CD4-positive, CD25-positive, alpha-beta regulatory T cell (primary cell): ENCODE measurements around the gene ASB4. TPM values are rescaled to one million over a fixed set of nuclear protein-coding genes. Genes with fewer than 3 reads are reported as not detected.

Experiments used
- ATAC-seq, 2 donors: fragments of 150-1000 bp; cut with Tn5 transposase; one replicate each; pipeline ENCODE4 v1.10.0; 2021; ENCODE audit warnings: low read depth in 2 of 2, moderate number of reproducible peaks in 2 of 2, moderate library complexity in 1 of 2
- DNase-seq, 3 donors: peaks; one replicate each; pipeline versions ENCODE4 v3.0.0 to v3.0.0-alpha.2; 2012 to 2022; ENCODE audit warnings: mixed read lengths in 1 of 3
- H3K27ac ChIP-seq: one replicate; pipeline ENCODE4 v1.7.0; 2013; ENCODE audit warnings: mild to moderate bottlenecking, low read length; ENCODE audit not compliant: insufficient read depth, poor library complexity, severe bottlenecking
- H3K27me3 ChIP-seq: one replicate; pipeline ENCODE4 v1.7.0; 2013; ENCODE audit warnings: low read length; ENCODE audit not compliant: control insufficient read depth, insufficient read depth
- H3K36me3 ChIP-seq: one replicate; pipeline ENCODE4 v1.7.0; 2013; ENCODE audit warnings: mild to moderate bottlenecking, low read length, moderate library complexity; ENCODE audit not compliant: control insufficient read depth, insufficient read depth
- H3K4me1 ChIP-seq: 2 replicates; pipeline ENCODE4 v1.7.0; 2013; ENCODE audit warnings: mild to moderate bottlenecking, low read length; ENCODE audit not compliant: insufficient read depth, control insufficient read depth, poor library complexity, severe bottlenecking
- H3K4me3 ChIP-seq: one replicate; pipeline ENCODE4 v1.7.0; 2013; ENCODE audit warnings: low read depth, mild to moderate bottlenecking, low read length, moderate library complexity
- H3K9me3 ChIP-seq, 2 experiments: 1 replicate in 1 of 2; 2 replicates in 1 of 2; pipeline ENCODE4 v1.7.0; 2013; ENCODE audit warnings: low read length in 2 of 2, mild to moderate bottlenecking in 1 of 2, moderate library complexity in 1 of 2; ENCODE audit not compliant: control insufficient read depth in 2 of 2
- H3K27ac Mint-ChIP-seq, 3 donors: one replicate each; pipeline ENCODE4 v1.8.0; 2020 to 2022; ENCODE audit warnings: mild to moderate bottlenecking in 3 of 3, mixed read lengths in 3 of 3, moderate library complexity in 2 of 3
- H3K27me3 Mint-ChIP-seq: one replicate; pipeline ENCODE4 v1.8.0; 2022; ENCODE audit warnings: mild to moderate bottlenecking, mixed read lengths
- H3K36me3 Mint-ChIP-seq: one replicate; pipeline ENCODE4 v1.8.0; 2020; ENCODE audit warnings: mixed read lengths
- H3K4me1 Mint-ChIP-seq, 4 donors: one replicate each; pipeline ENCODE4 v1.8.0; 2020 to 2022; ENCODE audit warnings: mixed read lengths in 4 of 4, mild to moderate bottlenecking in 1 of 4
- H3K4me3 Mint-ChIP-seq, 4 donors: one replicate each; pipeline ENCODE4 v1.8.0; 2020 to 2022; ENCODE audit warnings: mild to moderate bottlenecking in 4 of 4, mixed read lengths in 4 of 4, moderate library complexity in 3 of 4
- H3K9me3 Mint-ChIP-seq, 7 donors: one replicate each; pipeline ENCODE4 v1.8.0; 2020 to 2022; ENCODE audit warnings: mixed read lengths in 7 of 7, mild to moderate bottlenecking in 3 of 7, moderate library complexity in 2 of 7
- polyA plus RNA-seq, 4 donors: library from polyadenylated mRNA; unstranded; fragments of 300-500 nt; fragmentation: Illumina TruSeq; gene quantifications; one replicate each; pipeline ENCODE4 v1.2.3, GENCODE V29; 2021
- total RNA-seq: library from RNA; stranded (reverse); gene quantifications from one replicate; pipeline ENCODE4 v1.2.3, GENCODE V29; 2022

Gene ASB4
- total and polyA plus RNA-seq, 5 donors from 2014 or later = not detected

DNA sequence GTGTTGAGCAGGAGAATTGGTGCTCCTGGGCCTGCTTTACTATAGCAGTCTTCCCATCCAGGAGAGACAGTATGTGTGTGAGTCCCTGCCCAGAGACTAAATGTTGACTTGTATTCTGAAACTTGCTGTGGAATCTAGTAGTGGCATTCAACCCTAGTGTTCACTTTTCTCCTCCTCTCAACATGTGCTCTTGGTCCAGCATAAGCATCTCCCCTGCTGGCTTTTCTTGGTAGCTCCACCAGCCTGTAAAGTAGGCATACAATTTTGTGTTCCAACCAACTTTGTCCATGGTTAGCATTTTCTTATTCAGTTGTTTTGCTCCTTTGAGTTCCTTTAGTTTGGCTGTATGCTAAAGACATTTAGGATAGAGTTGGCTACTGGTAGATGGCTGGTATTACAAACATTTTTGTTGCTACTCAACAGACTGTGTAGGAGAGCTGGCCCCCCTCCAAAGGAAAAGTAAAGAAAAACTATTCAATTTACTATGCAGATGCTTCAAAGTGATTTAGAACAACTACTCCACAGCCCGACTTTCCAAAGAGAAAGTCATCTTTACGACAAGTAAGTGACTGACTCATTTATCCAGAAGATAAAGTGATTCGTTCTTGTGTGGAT, 46.0 kb downstream of the ASB4 start:
- H3K27me3 Mint-ChIP-seq = peaks cover 5% of the 10 kb centered on the region
- Histone ChIP-seq H3K27me3 (no peaks in the 10 kb centered on the region), H3K27ac (no peak overlapping the region), H3K4me3 (no peak overlapping the region), H3K9me3 (no peaks in the 10 kb centered on the region), H3K36me3 (no peaks in the 10 kb centered on the region), H3K4me1 (no peaks in the 10 kb centered on the region)
- ATAC-seq (no peak), DNase-seq (no peak)
- no peak overlapping the region for H3K4me3 Mint-ChIP-seq
- H3K9me3 Mint-ChIP-seq = no peaks in the 10 kb centered on the region
- H3K4me1 Mint-ChIP-seq = no peaks in the 10 kb centered on the region
- no peak overlapping the region for H3K27ac Mint-ChIP-seq
- no peaks in the 10 kb centered on the region for H3K36me3 Mint-ChIP-seq

DNA sequence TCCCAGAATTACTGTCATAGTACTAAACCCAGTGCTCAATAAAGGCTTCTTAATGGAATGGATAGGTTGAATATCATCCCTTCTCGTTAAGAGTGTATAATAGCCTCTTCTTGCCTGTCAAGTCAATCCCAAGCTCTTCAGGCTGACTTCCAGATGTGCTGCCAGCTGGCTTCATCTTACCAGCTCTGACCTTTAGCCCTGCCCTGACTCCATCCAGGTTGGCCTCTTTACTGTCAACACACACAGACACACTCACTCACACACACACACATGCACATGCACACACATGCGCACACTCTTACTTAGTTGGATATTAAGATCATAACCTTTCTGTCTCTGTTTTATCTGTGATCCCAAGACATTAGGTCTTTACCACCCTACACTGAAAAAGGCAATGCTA, 49.1 kb downstream of the ASB4 start:
- DNase-seq = no peak
- H3K9me3 Mint-ChIP-seq = no peaks in the 10 kb centered on the region

DNA sequence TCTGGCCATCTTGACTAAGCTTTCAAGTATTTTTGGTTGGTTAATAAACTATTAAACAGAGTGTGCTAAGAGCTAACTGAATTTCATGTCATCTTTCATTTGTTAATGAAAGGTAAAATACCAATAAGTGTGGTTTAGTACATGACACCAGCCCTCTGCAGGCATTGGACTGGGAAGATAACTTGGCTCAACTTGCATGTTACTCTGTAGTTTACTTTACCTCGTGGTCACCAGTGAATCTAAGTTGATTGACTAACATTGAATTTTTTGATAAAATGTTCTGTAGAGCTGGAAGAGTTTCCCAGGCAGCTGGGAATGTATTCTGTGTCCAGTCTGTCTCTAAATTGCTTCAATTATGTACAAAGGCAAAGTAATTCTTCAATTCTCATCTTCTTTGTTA, 49.9 kb downstream of the ASB4 start:
- Histone ChIP-seq H3K27me3 (no peaks in the 10 kb centered on the region), H3K9me3 (no peaks in the 10 kb centered on the region), H3K4me1 (no peaks in the 10 kb centered on the region), H3K4me3 (no peak overlapping the region), H3K36me3 (no peaks in the 10 kb centered on the region), H3K27ac (no peak overlapping the region)
- no peak for ATAC-seq
- no peak overlapping the region for H3K4me3 Mint-ChIP-seq
- no peak for DNase-seq
- H3K27me3 Mint-ChIP-seq = no peaks in the 10 kb centered on the region
- H3K4me1 Mint-ChIP-seq = no peaks in the 10 kb centered on the region
- no peaks in the 10 kb centered on the region for H3K36me3 Mint-ChIP-seq
- H3K27ac Mint-ChIP-seq = no peak overlapping the region
- H3K9me3 Mint-ChIP-seq = peaks cover 0 to 2% (median 0%) of the 10 kb centered on the region in 7 donors

More for the DNA sequence above, 49.1 kb downstream of the ASB4 start:
- Mint-ChIP-seq H3K27me3 (no peaks in the 10 kb centered on the region), H3K36me3 (no peaks in the 10 kb centered on the region), H3K4me1 (no peaks in the 10 kb centered on the region), H3K27ac (no peak overlapping the region), H3K4me3 (no peak overlapping the region)
- H3K27me3 ChIP-seq = no peaks in the 10 kb centered on the region
- H3K9me3 ChIP-seq = no peaks in the 10 kb centered on the region
- ATAC-seq = no peak
- no peak overlapping the region for H3K27ac ChIP-seq
- H3K4me3 ChIP-seq = no peak overlapping the region
- no peaks in the 10 kb centered on the region for H3K4me1 ChIP-seq
- H3K36me3 ChIP-seq = no peaks in the 10 kb centered on the region

DNA sequence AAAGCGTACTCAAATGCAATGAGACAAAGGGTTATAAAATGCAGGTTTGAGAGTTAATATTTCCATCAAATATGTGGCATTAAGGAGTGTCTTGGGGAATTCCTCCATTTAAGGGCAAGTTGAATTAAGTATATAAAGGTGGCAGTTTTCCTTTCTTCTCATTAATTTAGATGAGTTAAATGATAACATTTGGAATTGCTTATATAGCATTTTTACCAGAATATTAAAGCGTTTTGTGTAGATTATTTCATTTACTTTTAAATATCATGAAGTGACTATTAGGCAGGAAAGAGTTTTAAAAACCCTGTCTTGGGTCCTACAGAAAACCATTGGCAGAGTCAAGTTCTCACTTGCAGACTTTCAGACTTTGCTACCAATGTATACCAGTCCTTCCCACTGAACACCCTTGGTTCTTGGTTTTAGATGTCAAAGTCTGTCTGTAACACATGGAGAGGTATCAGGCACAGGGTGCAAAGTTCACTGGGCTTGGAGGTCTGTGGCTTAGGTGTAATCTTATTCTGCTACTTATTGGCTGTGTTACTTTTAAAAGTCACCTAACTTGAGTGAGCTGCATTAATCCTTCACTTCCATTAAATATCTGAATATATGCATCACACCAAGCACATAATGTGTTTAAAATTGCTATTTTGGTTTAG, 51.0 kb downstream of the ASB4 start:
- H3K27me3 ChIP-seq = no peaks in the 10 kb centered on the region
- ATAC-seq (no peak), DNase-seq (no peak)
- H3K4me1 ChIP-seq = no peaks in the 10 kb centered on the region
- H3K36me3 ChIP-seq = no peaks in the 10 kb centered on the region
- H3K27ac ChIP-seq = no peak overlapping the region
- no peaks in the 10 kb centered on the region for H3K36me3 Mint-ChIP-seq
- H3K9me3 ChIP-seq = no peaks in the 10 kb centered on the region
- H3K4me1 Mint-ChIP-seq = no peaks in the 10 kb centered on the region
- no peak overlapping the region for H3K4me3 ChIP-seq
- peaks cover 0 to 2% (median 0%) of the 10 kb centered on the region in 7 donors for H3K9me3 Mint-ChIP-seq
- H3K27me3 Mint-ChIP-seq = peaks cover 5% of the 10 kb centered on the region
- no peak overlapping the region for H3K27ac Mint-ChIP-seq
- no peak overlapping the region for H3K4me3 Mint-ChIP-seq

DNA sequence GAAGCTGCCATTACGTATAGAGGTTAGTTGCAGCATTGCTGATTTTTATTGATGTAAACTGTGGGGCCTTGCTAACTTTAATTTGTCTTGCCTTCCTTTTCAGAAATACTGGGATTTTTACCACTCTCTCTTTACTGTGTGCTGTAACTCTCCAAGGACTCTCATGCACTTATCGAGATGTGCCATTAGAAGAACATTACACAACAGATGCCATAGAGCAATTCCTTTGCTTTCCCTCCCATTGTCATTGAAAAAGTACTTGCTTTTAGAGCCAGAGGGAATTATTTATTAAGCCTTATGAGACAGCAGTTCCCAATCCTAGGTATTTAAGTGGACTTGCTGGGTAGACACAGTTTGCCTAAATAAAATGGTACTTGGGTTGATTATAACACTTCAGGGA, 51.7 kb downstream of the ASB4 start:
- Histone ChIP-seq H3K27ac (no peak overlapping the region), H3K9me3 (no peaks in the 10 kb centered on the region), H3K4me3 (no peak overlapping the region), H3K27me3 (no peaks in the 10 kb centered on the region), H3K4me1 (no peaks in the 10 kb centered on the region), H3K36me3 (no peaks in the 10 kb centered on the region)
- H3K36me3 Mint-ChIP-seq = no peaks in the 10 kb centered on the region
- no peak overlapping the region for H3K27ac Mint-ChIP-seq
- no peak for DNase-seq
- ATAC-seq = no peak
- H3K9me3 Mint-ChIP-seq = peaks cover 0 to 2% (median 0%) of the 10 kb centered on the region in 7 donors
- H3K4me3 Mint-ChIP-seq = no peak overlapping the region
- H3K4me1 Mint-ChIP-seq = no peaks in the 10 kb centered on the region
- H3K27me3 Mint-ChIP-seq = peaks cover 5% of the 10 kb centered on the region

DNA sequence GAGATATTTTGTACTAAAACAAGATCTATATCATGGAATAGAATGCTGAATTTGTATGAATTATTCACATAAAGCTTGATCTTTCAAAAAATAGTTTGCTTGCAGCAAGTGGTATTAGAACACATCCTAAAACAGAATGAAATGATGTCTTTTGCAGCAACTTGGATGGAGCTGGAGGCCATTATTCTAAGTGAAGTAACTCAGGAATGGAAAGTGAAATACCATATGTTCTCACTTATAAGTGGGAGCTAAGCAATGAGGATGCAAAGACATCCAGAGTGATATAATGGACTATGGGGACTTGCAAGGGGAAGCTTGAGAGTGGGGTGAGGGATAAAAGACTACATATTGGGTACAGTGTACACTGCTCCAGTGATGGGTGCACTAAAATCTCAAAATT, 53.7 kb downstream of the ASB4 start:
- no peaks in the 10 kb centered on the region for H3K4me1 ChIP-seq
- Mint-ChIP-seq H3K27me3 (peaks cover 10% of the 10 kb centered on the region), H3K4me1 (no peaks in the 10 kb centered on the region), H3K27ac (no peak overlapping the region), H3K9me3 (peaks cover 0 to 2% (median 0%) of the 10 kb centered on the region in 7 donors), H3K36me3 (no peaks in the 10 kb centered on the region), H3K4me3 (no peak overlapping the region)
- no peaks in the 10 kb centered on the region for H3K27me3 ChIP-seq
- no peak for DNase-seq
- H3K9me3 ChIP-seq = no peaks in the 10 kb centered on the region
- no peaks in the 10 kb centered on the region for H3K36me3 ChIP-seq
- no peak overlapping the region for H3K27ac ChIP-seq
- H3K4me3 ChIP-seq = no peak overlapping the region
- ATAC-seq = no peak

DNA sequence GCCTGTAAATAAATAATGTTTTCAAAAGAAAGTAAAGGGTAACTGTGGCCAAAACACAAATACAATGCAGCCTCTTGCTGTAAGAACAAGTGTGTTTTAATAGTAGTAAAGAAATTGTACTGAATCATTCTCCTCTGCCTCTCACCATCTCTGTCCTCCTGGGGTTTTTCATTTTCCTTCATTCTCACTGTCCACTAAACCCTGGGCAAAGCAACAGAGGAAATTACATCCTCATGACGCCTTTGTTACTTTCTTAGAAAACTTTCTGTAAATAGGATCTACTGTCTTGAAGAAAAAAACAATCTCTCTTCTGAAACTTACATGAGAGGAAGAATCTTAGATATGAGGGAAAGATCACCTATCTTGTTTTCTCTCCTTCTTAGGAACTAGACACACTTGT, 54.6 kb downstream of the ASB4 start:
- H3K36me3 Mint-ChIP-seq = no peaks in the 10 kb centered on the region
- peaks cover 10% of the 10 kb centered on the region for H3K27me3 Mint-ChIP-seq
- no peaks in the 10 kb centered on the region for H3K4me1 Mint-ChIP-seq
- Histone ChIP-seq H3K4me1 (no peaks in the 10 kb centered on the region), H3K36me3 (no peaks in the 10 kb centered on the region), H3K4me3 (no peak overlapping the region), H3K9me3 (no peaks in the 10 kb centered on the region), H3K27me3 (no peaks in the 10 kb centered on the region), H3K27ac (no peak overlapping the region)
- DNase-seq = no peak
- ATAC-seq = no peak
- H3K9me3 Mint-ChIP-seq = peaks cover 0 to 2% (median 0%) of the 10 kb centered on the region in 7 donors
- H3K4me3 Mint-ChIP-seq = no peak overlapping the region
- H3K27ac Mint-ChIP-seq = no peak overlapping the region

DNA sequence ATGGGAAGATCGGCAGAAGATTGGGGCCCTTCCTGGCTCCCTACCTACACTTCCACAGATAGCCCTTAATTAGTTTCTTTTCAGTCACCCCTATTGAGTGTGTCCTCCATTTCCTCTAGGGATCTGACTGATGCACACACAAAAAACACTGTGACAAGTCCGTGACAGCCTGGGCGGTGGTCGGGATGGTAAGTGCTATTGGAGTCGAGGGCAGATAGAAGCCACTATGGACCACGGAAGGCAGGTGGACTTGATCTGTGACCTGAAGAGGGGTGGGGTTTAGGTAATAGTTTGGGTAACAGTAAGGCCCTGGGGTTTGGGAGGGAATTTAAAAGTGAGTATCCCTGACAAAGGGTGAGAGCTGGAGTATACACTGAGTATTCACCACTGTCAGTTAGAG, 57.6 kb downstream of the ASB4 start:
- Histone ChIP-seq H3K4me1 (no peaks in the 10 kb centered on the region), H3K4me3 (no peak overlapping the region), H3K36me3 (no peaks in the 10 kb centered on the region), H3K27me3 (no peaks in the 10 kb centered on the region), H3K9me3 (no peaks in the 10 kb centered on the region), H3K27ac (no peak overlapping the region)
- ATAC-seq (no peak), DNase-seq (no peak)
- Mint-ChIP-seq H3K27ac (no peak overlapping the region), H3K36me3 (no peaks in the 10 kb centered on the region), H3K4me3 (no peak overlapping the region), H3K9me3 (peaks cover 0 to 2% (median 0%) of the 10 kb centered on the region in 7 donors), H3K4me1 (no peaks in the 10 kb centered on the region), H3K27me3 (peaks cover 10% of the 10 kb centered on the region)
